WTC11 (cell line): ENCODE data around the gene ARHGAP8. TPM values are rescaled to one million over a fixed set of nuclear protein-coding genes. Genes with fewer than 3 reads are reported as not detected.
"Not testable (repeated sequence)": the region's sequence is repeated elsewhere in the genome, so short reads cannot be mapped to it uniquely, and the experiment has no call there.

Source experiments
- ATAC-seq: fragments of 200-7000 bp; cut with Tn5 transposase; 2 replicates; pipeline ENCODE4 v1.10.0; 2021; ENCODE audit warnings: mild to moderate bottlenecking, moderate library complexity
- CTCF ChIA-PET: fragments of 300-600 bp; sonication (Branson Sonifier 250); formaldehyde crosslinking; loops from one replicate; lab custom pipeline; 2021; ENCODE audit warnings: antibody characterized with exemption; lab: Charles Lee
- POLR2A ChIA-PET: fragments of 350-600 bp; sonication (Branson Sonifier 250); formaldehyde crosslinking; loops from one replicate; lab custom pipeline; 2021; ENCODE audit warnings: antibody characterized with exemption; lab: Charles Lee
- DNase-seq: peaks from one replicate; pipeline ENCODE4 v3.0.0; 2021; ENCODE audit warnings: low spot score
- H3K27ac Mint-ChIP-seq: 2 replicates; pipeline ENCODE4 v1.8.0; 2021; ENCODE audit warnings: mixed read lengths
- H3K27me3 Mint-ChIP-seq: 2 replicates; pipeline ENCODE4 v1.8.0; 2021; ENCODE audit warnings: low read depth, mild to moderate bottlenecking, moderate library complexity, mixed read lengths
- H3K36me3 Mint-ChIP-seq: 2 replicates; pipeline ENCODE4 v1.8.0; 2021; ENCODE audit warnings: mixed read lengths
- H3K4me1 Mint-ChIP-seq: 2 replicates; pipeline ENCODE4 v1.8.0; 2022; ENCODE audit warnings: mixed read lengths
- H3K4me3 Mint-ChIP-seq: 2 replicates; pipeline ENCODE4 v1.8.0; 2021; ENCODE audit warnings: mild to moderate bottlenecking, moderate library complexity, mixed read lengths
- H3K9me3 Mint-ChIP-seq: 2 replicates; pipeline ENCODE4 v1.8.0; 2021; ENCODE audit warnings: mixed read lengths
- AFF4 ChIP-seq: sonication (generic); formaldehyde crosslinking; IDR thresholded peaks from 2 replicates; pipeline ENCODE4 v1.8.1; 2023; ENCODE audit warnings: mild to moderate bottlenecking, missing genetic modification reagents, borderline replicate concordance
- ATF3 ChIP-seq: sonication (generic); formaldehyde crosslinking; conservative IDR thresholded peaks from 2 replicates; pipeline ENCODE4 v1.8.1; 2022; ENCODE audit warnings: mild to moderate bottlenecking, missing genetic modification reagents
- CDX4 ChIP-seq: fragments of 250-450 bp; sonication (Bioruptor Pico); IDR thresholded peaks from 2 replicates; pipeline ENCODE4 v1.9.0; 2021; ENCODE audit warnings: moderate library complexity, mild to moderate bottlenecking, inconsistent platforms, borderline replicate concordance
- ESRRA ChIP-seq: sonication (generic); formaldehyde crosslinking; IDR thresholded peaks from 2 replicates; pipeline ENCODE4 v1.8.1; 2022; ENCODE audit warnings: mild to moderate bottlenecking, missing genetic modification reagents, borderline replicate concordance
- FOXP1 ChIP-seq: sonication (generic); formaldehyde crosslinking; IDR thresholded peaks from 2 replicates; pipeline ENCODE4 v1.8.0; 2022; ENCODE audit warnings: missing genetic modification reagents, mild to moderate bottlenecking, moderate library complexity, borderline replicate concordance
- JAZF1 ChIP-seq: fragments of 250-450 bp; sonication (Bioruptor Pico); IDR thresholded peaks from 2 replicates; pipeline ENCODE4 v1.9.0; 2021; ENCODE audit warnings: moderate library complexity, mild to moderate bottlenecking, inconsistent platforms
- KAT7 ChIP-seq: sonication (generic); formaldehyde crosslinking; IDR thresholded peaks from 2 replicates; pipeline ENCODE4 v1.8.1; 2023; ENCODE audit warnings: missing genetic modification reagents, mild to moderate bottlenecking, borderline replicate concordance
- NFATC4 ChIP-seq: fragments of 250-450 bp; sonication (Bioruptor Pico); IDR thresholded peaks from 2 replicates; pipeline ENCODE4 v1.9.0; 2021; ENCODE audit warnings: mild to moderate bottlenecking
- NFE2L1 ChIP-seq: sonication (generic); formaldehyde crosslinking; IDR thresholded peaks from 2 replicates; pipeline ENCODE4 v1.8.1; 2023; ENCODE audit warnings: missing genetic modification reagents
- PRDM15 ChIP-seq: sonication (generic); formaldehyde crosslinking; IDR thresholded peaks from 2 replicates; pipeline ENCODE4 v1.8.0; 2022; ENCODE audit warnings: missing genetic modification reagents
- PREB ChIP-seq: sonication (generic); formaldehyde crosslinking; IDR thresholded peaks from 2 replicates; pipeline ENCODE4 v1.8.1; 2022; ENCODE audit warnings: mild to moderate bottlenecking, missing genetic modification reagents, moderate library complexity, borderline replicate concordance
- TEAD4 ChIP-seq: sonication (generic); formaldehyde crosslinking; IDR thresholded peaks from 2 replicates; pipeline ENCODE4 v1.8.0; 2022; ENCODE audit warnings: mild to moderate bottlenecking, missing genetic modification reagents
- USF2 ChIP-seq: sonication (generic); formaldehyde crosslinking; IDR thresholded peaks from 2 replicates; pipeline ENCODE4 v1.8.1; 2023; ENCODE audit warnings: mild to moderate bottlenecking, missing genetic modification reagents, moderate library complexity
- ZNF423 ChIP-seq: fragments of 250-450 bp; sonication (Bioruptor Pico); IDR thresholded peaks from 2 replicates; pipeline ENCODE4 v2.1.2; 2022; ENCODE audit warnings: mild to moderate bottlenecking, moderate library complexity
- total RNA-seq: library from RNA; stranded (reverse); gene quantifications from 3 replicates; pipeline ENCODE4 v1.2.3, GENCODE V29; 2021

ARHGAP8 gene
- total RNA-seq, 1 experiment from 2014 or later: 61.4 TPM

GRCh38 chr22:44855855-44856254, 103.5 kb downstream of the ARHGAP8 start:
- peaks cover 2% of the 10 kb centered on the region; the same call in 1 of the 2 replicates for H3K4me1 Mint-ChIP-seq
- no peak overlapping the region for H3K4me3 Mint-ChIP-seq
- no peak for TF ChIP-seq NFATC4 (CRISPR knock-in tag)
- no peak for TF ChIP-seq PREB
- no peak for TF ChIP-seq ATF3
- no peak for TF ChIP-seq FOXP1 (CRISPR knock-in tag)
- TF ChIP-seq ZNF423 (CRISPR knock-in tag): no peak
- no peak for TF ChIP-seq USF2
- no peak for TF ChIP-seq NFE2L1
- TF ChIP-seq JAZF1: no peak
- no peaks in the 10 kb centered on the region for H3K27me3 Mint-ChIP-seq
- ATAC-seq: no peak
- no peak for DNase-seq
- CTCF ChIA-PET: interaction anchor here (0.6 kb wide), 5 partner anchors 13 to 353 kb away, joined by 3 to 4 read pairs (median 3); partner anchors contain the start of gene PRR5
- H3K9me3 Mint-ChIP-seq: no peaks in the 10 kb centered on the region
- no peak overlapping the region; the same call in 1 of the 2 replicates for H3K27ac Mint-ChIP-seq
- peaks cover 29% of the 10 kb centered on the region for H3K36me3 Mint-ChIP-seq
- POLR2A ChIA-PET: no interaction called here

GRCh38 chr22:44858819-44859218, 106.4 kb downstream of the ARHGAP8 start:
- H3K9me3 Mint-ChIP-seq, POLR2A ChIA-PET, H3K27ac Mint-ChIP-seq, H3K4me1 Mint-ChIP-seq, ATAC-seq, H3K4me3 Mint-ChIP-seq, DNase-seq, H3K27me3 Mint-ChIP-seq: not testable (repeated sequence)
- peaks cover 31% of the 10 kb centered on the region for H3K36me3 Mint-ChIP-seq
- CTCF ChIA-PET: interaction anchor here (1.1 kb wide), 1 partner anchor 38 kb away, joined by 4 read pairs; no protein-coding TSS in a partner anchor

GRCh38 chr22:44859641-44860040, 107.3 kb downstream of the ARHGAP8 start:
- peaks cover 31% of the 10 kb centered on the region for H3K36me3 Mint-ChIP-seq
- H3K27me3 Mint-ChIP-seq: no peaks in the 10 kb centered on the region
- no peak for TF ChIP-seq PRDM15 (CRISPR knock-in tag)
- no peak for TF ChIP-seq TEAD4
- TF ChIP-seq FOXP1 (CRISPR knock-in tag): no peak
- TF ChIP-seq ESRRA: no peak
- no peak for TF ChIP-seq CDX4 (CRISPR knock-in tag)
- TF ChIP-seq AFF4 (CRISPR knock-in tag): no peak
- TF ChIP-seq KAT7 (CRISPR knock-in tag): no peak
- TF ChIP-seq, all 79 proteins: peak for 0
- POLR2A ChIA-PET: no interaction called here
- CTCF ChIA-PET: interaction anchor here (1.1 kb wide), 1 partner anchor 39 kb away, joined by 4 read pairs; no protein-coding TSS in a partner anchor
- H3K4me3 Mint-ChIP-seq: no peak overlapping the region
- ATAC-seq (no peak), DNase-seq (no peak)
- no peaks in the 10 kb centered on the region for H3K9me3 Mint-ChIP-seq
- no peak overlapping the region for H3K27ac Mint-ChIP-seq
- H3K4me1 Mint-ChIP-seq: no peaks in the 10 kb centered on the region
